HCT116 (cell line): ENCODE measurements around the gene PML. TPM values are rescaled to one million over a fixed set of nuclear protein-coding genes. Genes with fewer than 3 reads are reported as not detected.

Experiments
- ATAC-seq: fragments of 200-7000 bp; cut with Tn5 transposase; 2 replicates; pipeline ENCODE4 v1.9.1; 2020; ENCODE audit warnings: mild to moderate bottlenecking, moderate library complexity
- Bru-seq: library from RNA; stranded (reverse); fragments of 400-500 nt; gene quantifications from one replicate; lab custom pipeline; 2021; lab: Mats Ljungman, UMichigan
- BruChase-seq, 2 experiments: library from RNA; stranded (reverse); fragments of 400-500 nt; gene quantifications; one replicate each; lab custom pipeline; 2021; lab: Mats Ljungman, UMichigan
- BruUV-seq: library from RNA; stranded (reverse); fragments of 400-500 nt; replicated peaks from 2 replicates; lab custom pipeline; 2021; lab: Mats Ljungman, UMichigan
- CTCF ChIA-PET: fragments of 300-600 bp; sonication (Branson Sonifier 250); formaldehyde crosslinking; loops from one replicate; lab custom pipeline; 2021; ENCODE audit warnings: antibody characterized with exemption; lab: Charles Lee
- POLR2A ChIA-PET: fragments of 300-600, 350-600 bp; sonication (Branson Sonifier 250); formaldehyde crosslinking; loops from one replicate; lab custom pipeline; 2021; ENCODE audit warnings: antibody characterized with exemption; lab: Charles Lee
- RAD21 ChIA-PET, 2 experiments: fragments of 300-600 bp; sonication (Branson Sonifier 250); formaldehyde crosslinking; loops; one replicate each; lab custom pipeline; 2023; ENCODE audit warnings: low total read pairs in 2 of 2; ENCODE audit not compliant: uncharacterized antibody in 2 of 2, unreplicated experiment in 2 of 2, low non-redundant PET in 1 of 2; lab: Charles Lee
- DNase-seq: peaks from one replicate; pipeline ENCODE4 v3.0.0-alpha.2; 2010; ENCODE audit warnings: low read depth, low spot score
- H2AFZ ChIP-seq: fragments of 200-600 bp; shearing (Covaris generic), sonication (generic); 2 replicates; pipeline ENCODE4 v1.6.1; 2017; ENCODE audit warnings: low read depth, mixed run types, mixed read lengths, antibody characterized with exemption, low read length; ENCODE audit not compliant: poor library complexity, severe bottlenecking
- H3K27ac ChIP-seq: 2 replicates; pipeline ENCODE4 v1.5.1; 2012; ENCODE audit warnings: low read depth, low read length
- H3K27me3 ChIP-seq: fragments of 200-600 bp; sonication (generic); 2 replicates; pipeline ENCODE4 v1.6.1; 2016; ENCODE audit warnings: mixed run types, low read length, mixed read lengths; ENCODE audit not compliant: insufficient read depth
- H3K36me3 ChIP-seq, 2 experiments: fragments of 200-500 bp in 1 of 2; fragments of 200-600 bp in 1 of 2; sonication (Bioruptor generic) in 1 of 2; sonication (generic) in 1 of 2; 2 replicates each; pipeline versions ENCODE4 v1.5.1 to v1.6.1; 2014 to 2016; ENCODE audit warnings: low read length in 2 of 2, inconsistent platforms in 1 of 2, mixed read lengths in 1 of 2, mixed run types in 1 of 2; ENCODE audit not compliant: insufficient read depth in 2 of 2, control insufficient read depth in 1 of 2
- H3K4me1 ChIP-seq, 2 experiments: fragments of 200-600 bp in 1 of 2; sonication (generic) in 1 of 2; 2 replicates each; pipeline versions ENCODE4 v1.5.1 to v1.6.1; 2012 to 2017; ENCODE audit warnings: low read length in 2 of 2, inconsistent platforms in 1 of 2, mild to moderate bottlenecking in 1 of 2, mixed read lengths in 1 of 2, mixed run types in 1 of 2, moderate library complexity in 1 of 2; ENCODE audit not compliant: insufficient read depth in 2 of 2, control insufficient read depth in 1 of 2
- H3K4me2 ChIP-seq: fragments of 200-600 bp; sonication (generic); 2 replicates; pipeline ENCODE4 v1.6.1; 2017; ENCODE audit warnings: mixed run types, low read length, mixed read lengths
- H3K4me3 ChIP-seq, 2 experiments: fragments of 200-600 bp in 1 of 2; sonication (generic) in 1 of 2; replicated peaks in 1 of 2; 2 replicates each; pipeline ENCODE4 v1.5.1; 2011 to 2016; ENCODE audit warnings: low read length in 2 of 2, control low read depth in 1 of 2, low read depth in 1 of 2, mild to moderate bottlenecking in 1 of 2, mixed read lengths in 1 of 2, mixed run types in 1 of 2
- H3K79me2 ChIP-seq: fragments of 200-600 bp; sonication (generic); 2 replicates; pipeline ENCODE4 v1.6.1; 2017; ENCODE audit warnings: mild to moderate bottlenecking, mixed run types, low read length, moderate library complexity, mixed read lengths; ENCODE audit not compliant: insufficient read depth
- H3K9ac ChIP-seq: fragments of 200-600 bp; sonication (generic); 2 replicates; pipeline ENCODE4 v1.6.1; 2016; ENCODE audit warnings: low read length, mixed read lengths
- H3K9me2 ChIP-seq: fragments of 200-600 bp; sonication (generic), shearing (Covaris generic); 2 replicates; pipeline ENCODE4 v1.6.1; 2017; ENCODE audit warnings: mixed run types, mild to moderate bottlenecking, moderate library complexity; ENCODE audit not compliant: insufficient read depth
- H3K9me3 ChIP-seq, 2 experiments: fragments of 200-500 bp in 1 of 2; fragments of 200-600 bp in 1 of 2; sonication (Bioruptor generic) in 1 of 2; sonication (generic) in 1 of 2; 2 replicates each; pipeline ENCODE4 v1.6.1; 2014 to 2017; ENCODE audit warnings: low read length in 2 of 2, mixed read lengths in 2 of 2, inconsistent platforms in 1 of 2, low read depth in 1 of 2, mild to moderate bottlenecking in 1 of 2, mixed run types in 1 of 2, moderate library complexity in 1 of 2; ENCODE audit not compliant: control insufficient read depth in 1 of 2, insufficient read depth in 1 of 2
- H4K20me1 ChIP-seq: fragments of 200-600 bp; sonication (generic), shearing (Covaris generic); 2 replicates; pipeline ENCODE4 v1.6.1; 2017; ENCODE audit warnings: mixed run types, mild to moderate bottlenecking, moderate library complexity; ENCODE audit not compliant: insufficient read depth
- CBX3 ChIP-seq: IDR thresholded peaks from 2 replicates; pipeline ENCODE4 v1.6.1; 2012; ENCODE audit warnings: low read depth
- EGR1 ChIP-seq: IDR thresholded peaks from 2 replicates; pipeline ENCODE4 v1.6.1; 2012; ENCODE audit warnings: low read depth
- ELF1 ChIP-seq: IDR thresholded peaks from 2 replicates; pipeline ENCODE4 v1.6.1; 2012; ENCODE audit warnings: low read depth, borderline replicate concordance
- FOSL1 ChIP-seq: IDR thresholded peaks from 2 replicates; pipeline ENCODE4 v1.6.1; 2012; ENCODE audit warnings: low read depth
- MAX ChIP-seq: IDR thresholded peaks from 2 replicates; pipeline ENCODE4 v1.6.1; 2012
- POLR2A ChIP-seq: IDR thresholded peaks from 2 replicates; pipeline ENCODE4 v1.7.0; 2011; ENCODE audit warnings: borderline replicate concordance; ENCODE audit not compliant: insufficient read depth, insufficient read length; ENCODE audit errors: extremely low read depth
- POLR2AphosphoS5 ChIP-seq: IDR thresholded peaks from 2 replicates; pipeline ENCODE4 v1.6.1; 2011; ENCODE audit warnings: mild to moderate bottlenecking, low read depth, low read length, moderate library complexity
- SIN3A ChIP-seq: IDR thresholded peaks from 2 replicates; pipeline ENCODE4 v1.6.1; 2012; ENCODE audit warnings: low read depth
- SP1 ChIP-seq: IDR thresholded peaks from 2 replicates; pipeline ENCODE4 v1.6.1; 2012; ENCODE audit warnings: low read depth
- SRF ChIP-seq: IDR thresholded peaks from 2 replicates; pipeline ENCODE4 v1.6.1; 2012; ENCODE audit warnings: low read depth
- ZFX ChIP-seq: fragments of 450-650 bp; IDR thresholded peaks from 2 replicates; pipeline ENCODE4 v1.6.1; 2017
- intact Hi-C: fragments of 100-400 bp; cut with micrococcal nuclease; formaldehyde crosslinking; loops from 2 replicates; pipeline ENCODE4 v1.10.0; 2022
- long read RNA-seq: library from polyadenylated mRNA; unstranded; transcript quantifications from one replicate; pipeline ENCODE4 v2.0.0, GENCODE V29; 2021; ENCODE audit not compliant: unreplicated experiment
- polyA plus RNA-seq: library from polyadenylated mRNA; unstranded; fragments of >200 nt; gene quantifications from 2 replicates; pipeline ENCODE4 v1.2.1, GENCODE V29; 2012; ENCODE audit warnings: missing spikeins
- total RNA-seq: library from RNA; stranded (reverse); gene quantifications from one replicate; pipeline ENCODE4 v1.2.1, GENCODE V29; 2021; ENCODE audit not compliant: unreplicated experiment

The PML gene
- total RNA-seq (28.1 TPM), Bru-seq, nascent RNA (percentile 48 among the genes with signal in this experiment), BruChase-seq, experiment 1, labeled RNA remaining after a 6-hour chase (percentile 47 among the genes with signal in this experiment), BruChase-seq, experiment 2, labeled RNA remaining after a 2-hour chase (percentile 48 among the genes with signal in this experiment)
- polyA plus RNA-seq: 23.1 and 29.6 TPM in 2 replicates
- long read RNA-seq, full-length matches to known transcripts: 8 of 24 reads
- long read RNA-seq, partial matches to known transcripts: 12 of 24 reads
- long read RNA-seq, other reads (novel, unspliced or antisense): 4 of 24 reads

GRCh38 chr15:73994413-73994883 lies at the start of gene PML:
Gene PML (plus strand): TSS chr15:73994716. CDS start chr15:73994813, 97 bp downstream.
- Histone ChIP-seq H3K27ac (peak within 1 kb of the TSS; percentile 51; the same call in 1 of the 2 replicates), H3K79me2 (peaks cover 6% of the 10 kb centered on the region), H3K4me1 (peaks cover 16 to 45% of the 10 kb centered on the region in 2 experiments), H3K36me3 (0 out of 4 replicates have a peak, but pooled peaks cover 0 to 11% of the 10 kb centered on the region in 2 experiments), H3K9me3 (no peaks in the 10 kb centered on the region), H3K4me2 (peak within 1 kb of the TSS; percentile 86), H2AFZ (peak within 1 kb of the TSS; percentile 55), H3K27me3 (no peaks in the 10 kb centered on the region), H3K9me2 (no peaks in the 10 kb centered on the region), H3K4me3 (peak within 1 kb of the TSS; percentile 84 to 88), H4K20me1 (no peaks in the 10 kb centered on the region), H3K9ac (peak within 1 kb of the TSS; percentile 77)
- TF ChIP-seq SP1 (peak; percentile 40; the same call in 1 of the 2 replicates), POLR2AphosphoS5 (peak; percentile 68), MAX (0 out of 2 replicates have a peak, but pooled peaks have one; percentile 35), EGR1 (peak; percentile 54; the same call in 1 of the 2 replicates), CBX3 (0 out of 2 replicates have a peak, but pooled peaks have one; percentile 41), SIN3A (peak; percentile 66; the same call in 1 of the 2 replicates), ELF1 (no peak), ZFX (no peak), FOSL1 (no peak), POLR2A (peak; percentile 60), SRF (no peak)
- RAD21 ChIA-PET: no interaction called here
- no TSS peak for BruUV-seq
- POLR2A ChIA-PET: interaction anchor here (0.8 to 1.4 kb wide), 2 partner anchors 11 to 54 kb away, joined by 3 to 7 read pairs; no protein-coding TSS in a partner anchor
- DNase-seq (peak; percentile 82), ATAC-seq (peak; percentile 91)
- CTCF ChIA-PET: interaction anchor here (0.7 to 2.1 kb wide), 15 partner anchors 11 to 326 kb away, joined by 3 to 16 read pairs (median 4); no protein-coding TSS in a partner anchor
- intact Hi-C loops: no loop called here
